Measurements from ENCODE around the gene SCARF2. TPM values are rescaled to one million over a fixed set of nuclear protein-coding genes. Genes with fewer than 3 reads are reported as not detected.
"Not testable (repeated sequence)": the region's sequence is repeated elsewhere in the genome, so short reads cannot be mapped to it uniquely, and the experiment has no call there.

SCARF2 gene
- total RNA-seq, result 10 to 100 TPM; 34.3 to 35.4 TPM
- polyA plus RNA-seq, result 10 to 100 TPM in 1 of 2 donors, 1 to 10 TPM in 1; 8.5 to 21.4 TPM
- long read RNA-seq, donor 1, partial matches to known transcripts, result 0 of 3 reads
- long read RNA-seq, donor 1, other reads (novel, unspliced or antisense), result 3 of 3 reads
- long read RNA-seq, donor 2, partial matches to known transcripts, result 19 of 52 reads
- long read RNA-seq, donor 2, other reads (novel, unspliced or antisense), result 25 of 52 reads

GRCh38 chr22:20437613-20438426 lies at the start of gene SCARF2:
SCARF2 (minus strand) TSS chr22:20437825; CDS start chr22:20437754, 71 bp downstream.
- no peaks in the 10 kb centered on the region for H3K9me3 ChIP-seq (ENCODE audit: control insufficient read depth, low read length)
- peak within 1 kb of the TSS; percentile 67 to 83 for H3K4me3 ChIP-seq (ENCODE audit: low read length in 2 of 2)
- peak; percentile 77 to 91 for DNase-seq
- WGBS, 2 donors, result 1 to 2% methylated on average over 57 to 95 of the region's 95 CpGs
- peak within 1 kb of the TSS; percentile 30 to 85 for H3K27ac ChIP-seq (ENCODE audit: low read depth in 1 of 2, low read length in 2 of 2)
- peak; percentile 77 for ATAC-seq (ENCODE audit: low FRiP score)
- H3K36me3 ChIP-seq (ENCODE audit: control insufficient read depth in 1 of 2, insufficient read depth in 2 of 2, low read length in 1 of 2), result no peaks in the 10 kb centered on the region
- intact Hi-C loops (cut with DNase I), result loop anchor here in 1 of 2 donors (2.0 kb wide), 1 partner anchor 15 kb away; no protein-coding TSS in a partner anchor
- H3K27me3 ChIP-seq (ENCODE audit: control insufficient read depth in 1 of 2, insufficient read depth in 2 of 2, low read length in 1 of 2), result no peaks in the 10 kb centered on the region
- H3K4me1 ChIP-seq (ENCODE audit: control insufficient read depth in 1 of 2, insufficient read depth in 2 of 2, low read length in 2 of 2), result no peaks in the 10 kb centered on the region

GRCh38 chr22:20486229-20486628 lies 48.6 kb upstream of the SCARF2 start:
- Histone ChIP-seq H3K4me1 (ENCODE audit: control insufficient read depth in 1 of 2, insufficient read depth in 2 of 2, low read length in 2 of 2) (no peaks in the 10 kb centered on the region), H3K9me3 (ENCODE audit: control insufficient read depth, low read length) (no peaks in the 10 kb centered on the region), H3K36me3 (ENCODE audit: control insufficient read depth in 1 of 2, insufficient read depth in 2 of 2, low read length in 1 of 2) (no peaks in the 10 kb centered on the region), H3K27ac (ENCODE audit: low read depth in 1 of 2, low read length in 2 of 2) (no peak overlapping the region), H3K27me3 (ENCODE audit: control insufficient read depth in 1 of 2, insufficient read depth in 2 of 2, low read length in 1 of 2) (no peaks in the 10 kb centered on the region), H3K4me3 (ENCODE audit: low read length in 2 of 2) (no peak overlapping the region)
- ATAC-seq (ENCODE audit: low FRiP score) (no peak), DNase-seq (no peak)
- intact Hi-C loops (cut with DNase I), result no loop called here
- 93 to 100% methylated on average over 2 of the region's 2 CpGs for WGBS, 2 donors

GRCh38 chr22:20484948-20485683 lies 47.5 kb upstream of the SCARF2 start:
- 86 to 87% methylated on average over 4 of the region's 4 CpGs for WGBS, 2 donors
- Histone ChIP-seq H3K9me3 (ENCODE audit: control insufficient read depth, low read length) (no peaks in the 10 kb centered on the region), H3K36me3 (ENCODE audit: control insufficient read depth in 1 of 2, insufficient read depth in 2 of 2, low read length in 1 of 2) (no peaks in the 10 kb centered on the region), H3K27me3 (ENCODE audit: control insufficient read depth in 1 of 2, insufficient read depth in 2 of 2, low read length in 1 of 2) (no peaks in the 10 kb centered on the region), H3K4me3 (ENCODE audit: low read length in 2 of 2) (no peak overlapping the region), H3K4me1 (ENCODE audit: control insufficient read depth in 1 of 2, insufficient read depth in 2 of 2, low read length in 2 of 2) (no peaks in the 10 kb centered on the region), H3K27ac (ENCODE audit: low read depth in 1 of 2, low read length in 2 of 2) (no peak overlapping the region)
- intact Hi-C loops (cut with DNase I), result no loop called here
- ATAC-seq (ENCODE audit: low FRiP score) (no peak), DNase-seq (no peak)

- no peaks in the 10 kb centered on the region for H3K36me3 ChIP-seq (ENCODE audit: control insufficient read depth in 1 of 2, insufficient read depth in 2 of 2, low read length in 1 of 2)
- H3K9me3 ChIP-seq (ENCODE audit: control insufficient read depth, low read length), result no peaks in the 10 kb centered on the region
- intact Hi-C loops (cut with DNase I), result no loop called here
- DNase-seq, result no peak
- no peaks in the 10 kb centered on the region for H3K27me3 ChIP-seq (ENCODE audit: control insufficient read depth in 1 of 2, insufficient read depth in 2 of 2, low read length in 1 of 2)
- H3K4me1 ChIP-seq (ENCODE audit: control insufficient read depth in 1 of 2, insufficient read depth in 2 of 2, low read length in 2 of 2), result no peaks in the 10 kb centered on the region
- no peak overlapping the region for H3K27ac ChIP-seq (ENCODE audit: low read depth in 1 of 2, low read length in 2 of 2)
- 98% methylated on average over 14 of the region's 14 CpGs for WGBS, 2 donors
- no peak for ATAC-seq (ENCODE audit: low FRiP score)
- H3K4me3 ChIP-seq (ENCODE audit: low read length in 2 of 2), result no peak overlapping the region
Observed at GRCh38 chr22:20483771-20484170, 46.1 kb upstream of the SCARF2 start.

GRCh38 chr22:20483143-20483506 lies 45.5 kb upstream of the SCARF2 start:
- H3K27me3 ChIP-seq (ENCODE audit: control insufficient read depth in 1 of 2, insufficient read depth in 2 of 2, low read length in 1 of 2); ATAC-seq (ENCODE audit: low FRiP score); H3K9me3 ChIP-seq (ENCODE audit: control insufficient read depth, low read length); H3K27ac ChIP-seq (ENCODE audit: low read depth in 1 of 2, low read length in 2 of 2); H3K4me3 ChIP-seq (ENCODE audit: low read length in 2 of 2); H3K4me1 ChIP-seq (ENCODE audit: control insufficient read depth in 1 of 2, insufficient read depth in 2 of 2, low read length in 2 of 2); intact Hi-C loops (cut with DNase I); DNase-seq; H3K36me3 ChIP-seq (ENCODE audit: control insufficient read depth in 1 of 2, insufficient read depth in 2 of 2, low read length in 1 of 2): not testable (repeated sequence)
- WGBS, 2 donors, result 90 to 94% methylated on average over 7 of the region's 7 CpGs

GRCh38 chr22:20479612-20480196 lies 42.1 kb upstream of the SCARF2 start:
- ATAC-seq (ENCODE audit: low FRiP score) (no peak), DNase-seq (no peak)
- Histone ChIP-seq H3K27ac (ENCODE audit: low read depth in 1 of 2, low read length in 2 of 2) (no peak overlapping the region), H3K4me3 (ENCODE audit: low read length in 2 of 2) (no peak overlapping the region), H3K4me1 (ENCODE audit: control insufficient read depth in 1 of 2, insufficient read depth in 2 of 2, low read length in 2 of 2) (no peaks in the 10 kb centered on the region), H3K36me3 (ENCODE audit: control insufficient read depth in 1 of 2, insufficient read depth in 2 of 2, low read length in 1 of 2) (no peaks in the 10 kb centered on the region), H3K27me3 (ENCODE audit: control insufficient read depth in 1 of 2, insufficient read depth in 2 of 2, low read length in 1 of 2) (no peaks in the 10 kb centered on the region), H3K9me3 (ENCODE audit: control insufficient read depth, low read length) (no peaks in the 10 kb centered on the region)
- 98 to 100% methylated on average over 1 of the region's 1 CpG for WGBS, 2 donors
- intact Hi-C loops (cut with DNase I), result no loop called here

GRCh38 chr22:20478059-20478458 lies 40.4 kb upstream of the SCARF2 start:
- ATAC-seq (ENCODE audit: low FRiP score); H3K9me3 ChIP-seq (ENCODE audit: control insufficient read depth, low read length); H3K27ac ChIP-seq (ENCODE audit: low read depth in 1 of 2, low read length in 2 of 2); H3K4me1 ChIP-seq (ENCODE audit: control insufficient read depth in 1 of 2, insufficient read depth in 2 of 2, low read length in 2 of 2); DNase-seq; H3K4me3 ChIP-seq (ENCODE audit: low read length in 2 of 2); H3K27me3 ChIP-seq (ENCODE audit: control insufficient read depth in 1 of 2, insufficient read depth in 2 of 2, low read length in 1 of 2); intact Hi-C loops (cut with DNase I); H3K36me3 ChIP-seq (ENCODE audit: control insufficient read depth in 1 of 2, insufficient read depth in 2 of 2, low read length in 1 of 2): not testable (repeated sequence)
- WGBS, 2 donors, result 96 to 97% methylated on average over 6 of the region's 6 CpGs

- H3K27ac ChIP-seq (ENCODE audit: low read depth in 1 of 2, low read length in 2 of 2); H3K27me3 ChIP-seq (ENCODE audit: control insufficient read depth in 1 of 2, insufficient read depth in 2 of 2, low read length in 1 of 2); H3K4me3 ChIP-seq (ENCODE audit: low read length in 2 of 2); H3K9me3 ChIP-seq (ENCODE audit: control insufficient read depth, low read length); H3K4me1 ChIP-seq (ENCODE audit: control insufficient read depth in 1 of 2, insufficient read depth in 2 of 2, low read length in 2 of 2); ATAC-seq (ENCODE audit: low FRiP score); intact Hi-C loops (cut with DNase I); H3K36me3 ChIP-seq (ENCODE audit: control insufficient read depth in 1 of 2, insufficient read depth in 2 of 2, low read length in 1 of 2): not testable (repeated sequence)
- 60 to 63% methylated on average over 12 of the region's 12 CpGs for WGBS, 2 donors
- peak in 1 of 2 donors; percentile 16 for DNase-seq
Observed at GRCh38 chr22:20475569-20475968, 37.9 kb upstream of the SCARF2 start.

Data from aorta (tissue), 5 donors.